Fibroblast of pulmonary artery (primary cell): ENCODE measurements around the gene IKZF3.
"Not testable (repeated sequence)": the region's sequence is repeated elsewhere in the genome, so short reads cannot be mapped to it uniquely, and the experiment has no call there.

Experiments used
- DNase-seq: peaks from one replicate; pipeline ENCODE4 v3.0.0-alpha.2; 2010; ENCODE audit warnings: low read depth
- H3K4me3 ChIP-seq: replicated peaks from 2 replicates; pipeline ENCODE4 v1.5.1; 2011; ENCODE audit warnings: low read depth, mild to moderate bottlenecking, control low read depth, low read length, moderate library complexity
- CTCF ChIP-seq: IDR thresholded peaks from 2 replicates; pipeline ENCODE4 v1.5.1; 2011; ENCODE audit warnings: mild to moderate bottlenecking, control low read depth, low read length, inconsistent platforms; ENCODE audit errors: missing control alignments

The IKZF3 gene

GRCh38 chr17:39714234-39714633 lies 149.9 kb downstream of the IKZF3 start:
- no peak overlapping the region for H3K4me3 ChIP-seq
- no peak for DNase-seq
- TF ChIP-seq CTCF, result no peak

GRCh38 chr17:39711851-39712250 lies 152.3 kb downstream of the IKZF3 start:
- H3K4me3 ChIP-seq, result no peak overlapping the region
- no peak for DNase-seq
- TF ChIP-seq CTCF, result no peak

GRCh38 chr17:39711071-39711470 lies 153.0 kb downstream of the IKZF3 start:
- DNase-seq, H3K4me3 ChIP-seq: not testable (repeated sequence)

GRCh38 chr17:39709998-39710964 lies 153.8 kb downstream of the IKZF3 start:
- no peak overlapping the region for H3K4me3 ChIP-seq
- no peak for DNase-seq
- TF ChIP-seq CTCF, result no peak

GRCh38 chr17:39709319-39709997 lies 154.7 kb downstream of the IKZF3 start:
- no peak overlapping the region for H3K4me3 ChIP-seq
- no peak for DNase-seq
- TF ChIP-seq CTCF, result no peak
